Measurements from ENCODE around the gene SFTA2. TPM values are rescaled to one million over a fixed set of nuclear protein-coding genes. Genes with fewer than 3 reads are reported as not detected.

The SFTA2 gene
- total RNA-seq, 1 experiment from 2014 or later = not detected

GRCh38 chr6:30890646-30891449, 41.1 kb downstream of the SFTA2 start:
- H3K9me3 Mint-ChIP-seq = no peaks in the 10 kb centered on the region
- Histone ChIP-seq H3K23ac (ENCODE audit: insufficient read length, low read depth, low read length) (no peak overlapping the region), H4K5ac (ENCODE audit: insufficient read length, low read depth, low read length) (no peak overlapping the region), H4K91ac (ENCODE audit: insufficient read length, low read depth, low read length) (no peak overlapping the region), H3K4me2 (ENCODE audit: insufficient read depth, insufficient read length, low read length) (no peak overlapping the region), H4K8ac (replicated peaks; ENCODE audit: insufficient read length, low read depth, low read length) (no peak overlapping the region), H3K27me3 (ENCODE audit: insufficient read depth, low read length) (no peaks in the 10 kb centered on the region), H3T11ph (ENCODE audit: low read length) (no peak overlapping the region), H3K4me1 (ENCODE audit: insufficient read depth, low read length) (no peaks in the 10 kb centered on the region; the same call in 1 of the 2 replicates), H2AFZ (ENCODE audit: low read length) (no peak overlapping the region), H2BK20ac (ENCODE audit: low read depth, low read length, poor library complexity, severe bottlenecking) (no peak overlapping the region), H3K79me1 (ENCODE audit: insufficient read depth, low read depth, low read length, poor library complexity, severe bottlenecking) (peaks cover 7% of the 10 kb centered on the region), H3K56ac (ENCODE audit: insufficient read length, low read depth, low read length) (no peak overlapping the region), H3K4ac (ENCODE audit: low read depth, low read length) (no peak overlapping the region), H3K27ac (ENCODE audit: insufficient read length, low read depth, low read length) (no peak overlapping the region), H2BK12ac (ENCODE audit: insufficient read length, low read depth, low read length) (no peak overlapping the region), H2BK120ac (ENCODE audit: low read depth, low read length, poor library complexity, severe bottlenecking) (no peak overlapping the region), H3K18ac (ENCODE audit: insufficient read length, low read depth, low read length) (no peak overlapping the region), H2BK5ac (ENCODE audit: insufficient read length, low read length) (no peak overlapping the region), H4K20me1 (ENCODE audit: control insufficient read depth, insufficient read depth, insufficient read length) (no peaks in the 10 kb centered on the region), H2BK15ac (ENCODE audit: low read depth, low read length) (no peak overlapping the region), H3K14ac (ENCODE audit: insufficient read depth, low read length) (no peak overlapping the region), H2AK5ac (ENCODE audit: insufficient read length, low read length) (no peak overlapping the region), H3K79me2 (ENCODE audit: insufficient read depth, low read length) (peaks cover 11% of the 10 kb centered on the region; the same call in 1 of the 2 replicates), H3K9me3 (ENCODE audit: control insufficient read depth, low read depth, low read length) (no peaks in the 10 kb centered on the region), H3K9ac (ENCODE audit: extremely low read depth, insufficient read length, low read length) (no peak overlapping the region), H3K23me2 (ENCODE audit: insufficient read length, low read depth, low read length, poor library complexity, severe bottlenecking) (peaks cover 3% of the 10 kb centered on the region)
- WGBS (ENCODE audit: extremely low coverage, insufficient read length, low lambda C conversion rate) = no CpG with 5 or more reads among the region's 12 CpGs
- TF ChIP-seq, protein P1, sequence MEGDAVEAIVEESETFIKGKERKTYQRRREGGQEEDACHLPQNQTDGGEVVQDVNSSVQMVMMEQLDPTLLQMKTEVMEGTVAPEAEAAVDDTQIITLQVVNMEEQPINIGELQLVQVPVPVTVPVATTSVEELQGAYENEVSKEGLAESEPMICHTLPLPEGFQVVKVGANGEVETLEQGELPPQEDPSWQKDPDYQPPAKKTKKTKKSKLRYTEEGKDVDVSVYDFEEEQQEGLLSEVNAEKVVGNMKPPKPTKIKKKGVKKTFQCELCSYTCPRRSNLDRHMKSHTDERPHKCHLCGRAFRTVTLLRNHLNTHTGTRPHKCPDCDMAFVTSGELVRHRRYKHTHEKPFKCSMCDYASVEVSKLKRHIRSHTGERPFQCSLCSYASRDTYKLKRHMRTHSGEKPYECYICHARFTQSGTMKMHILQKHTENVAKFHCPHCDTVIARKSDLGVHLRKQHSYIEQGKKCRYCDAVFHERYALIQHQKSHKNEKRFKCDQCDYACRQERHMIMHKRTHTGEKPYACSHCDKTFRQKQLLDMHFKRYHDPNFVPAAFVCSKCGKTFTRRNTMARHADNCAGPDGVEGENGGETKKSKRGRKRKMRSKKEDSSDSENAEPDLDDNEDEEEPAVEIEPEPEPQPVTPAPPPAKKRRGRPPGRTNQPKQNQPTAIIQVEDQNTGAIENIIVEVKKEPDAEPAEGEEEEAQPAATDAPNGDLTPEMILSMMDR (conservative IDR thresholded peaks at IDR 0.05) = no peak
- no peaks in the 10 kb centered on the region; the same call in 1 of the 2 replicates for H3K27me3 Mint-ChIP-seq (ENCODE audit: low read depth)
- peak overlapping the region in 2 of 3 experiments; percentile 71 to 88; a peak in 4 of 7 replicates for H3K27ac Mint-ChIP-seq
- H3K4me1 Mint-ChIP-seq = peaks cover 41 to 46% of the 10 kb centered on the region in 2 experiments
- H3K4me3 Mint-ChIP-seq = peak overlapping the region in 1 of 2 experiments; percentile 6; a peak in 1 of 5 replicates
- H3K36me3 Mint-ChIP-seq (ENCODE audit: insufficient read depth in 1 of 3, low read depth in 3 of 3) = peaks cover 38 to 78% (median 77%) of the 10 kb centered on the region in 3 experiments
- DNase-seq = no peak

All from H9 (cell line).